Effector memory CD8-positive, alpha-beta T cell (primary cell): Measurements from ENCODE around the gene GYS2.
"Not testable (repeated sequence)": the region's sequence is repeated elsewhere in the genome, so short reads cannot be mapped to it uniquely, and the experiment has no call there.

ENCODE experiments used
- ATAC-seq: fragments of 150-1000 bp; cut with Tn5 transposase; replicated peaks from 2 replicates; pipeline ENCODE4 v1.10.0; 2021; ENCODE audit warnings: mild to moderate bottlenecking, moderate library complexity
- DNase-seq, 3 experiments: peaks; one replicate each; pipeline ENCODE4 v3.0.0; 2021
- H3K27ac Mint-ChIP-seq, 2 donors: one replicate each; pipeline ENCODE4 v1.8.0; 2022; ENCODE audit warnings: mild to moderate bottlenecking in 2 of 2, mixed read lengths in 2 of 2, moderate library complexity in 2 of 2
- H3K27me3 Mint-ChIP-seq, 2 donors: one replicate each; pipeline ENCODE4 v1.8.0; 2022; ENCODE audit warnings: mixed read lengths in 2 of 2
- H3K36me3 Mint-ChIP-seq: one replicate; pipeline ENCODE4 v1.8.0; 2022; ENCODE audit warnings: mild to moderate bottlenecking, moderate library complexity, mixed read lengths; ENCODE audit not compliant: insufficient read depth
- H3K4me1 Mint-ChIP-seq, 2 donors: one replicate each; pipeline ENCODE4 v1.8.0; 2022; ENCODE audit warnings: low read depth in 2 of 2, mixed read lengths in 2 of 2
- H3K4me3 Mint-ChIP-seq, 2 donors: one replicate each; pipeline ENCODE4 v1.8.0; 2022; ENCODE audit warnings: mild to moderate bottlenecking in 2 of 2, mixed read lengths in 2 of 2, moderate library complexity in 2 of 2
- H3K9me3 Mint-ChIP-seq, 2 donors: one replicate each; pipeline ENCODE4 v1.8.0; 2022; ENCODE audit warnings: mixed read lengths in 2 of 2

Gene GYS2

DNA sequence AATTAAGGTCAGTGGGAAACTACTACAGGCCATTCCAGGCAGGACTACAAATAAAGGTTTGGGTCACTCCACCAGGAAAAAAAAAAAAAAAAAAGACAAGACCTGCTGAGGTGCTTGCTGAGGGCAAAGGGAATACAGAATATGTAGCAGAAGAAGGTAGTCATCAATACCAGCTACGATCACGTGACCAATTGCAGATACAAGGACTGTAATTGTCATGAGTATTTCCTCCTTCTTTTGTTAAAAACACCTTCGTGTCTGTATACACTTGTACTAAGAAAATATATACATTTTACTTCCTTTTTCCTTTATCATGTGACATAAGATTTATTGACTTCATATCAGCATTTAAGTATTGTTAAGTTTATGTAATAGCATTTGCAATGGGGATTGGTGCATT is 19.2 kb downstream of the GYS2 start:
- Mint-ChIP-seq H3K27ac (no peak overlapping the region), H3K4me1 (no peaks in the 10 kb centered on the region), H3K9me3 (no peaks in the 10 kb centered on the region), H3K4me3 (no peak overlapping the region), H3K27me3 (peaks cover 26 to 46% of the 10 kb centered on the region in 2 donors), H3K36me3 (no peaks in the 10 kb centered on the region)
- DNase-seq: no peak
- no peak for ATAC-seq

DNA sequence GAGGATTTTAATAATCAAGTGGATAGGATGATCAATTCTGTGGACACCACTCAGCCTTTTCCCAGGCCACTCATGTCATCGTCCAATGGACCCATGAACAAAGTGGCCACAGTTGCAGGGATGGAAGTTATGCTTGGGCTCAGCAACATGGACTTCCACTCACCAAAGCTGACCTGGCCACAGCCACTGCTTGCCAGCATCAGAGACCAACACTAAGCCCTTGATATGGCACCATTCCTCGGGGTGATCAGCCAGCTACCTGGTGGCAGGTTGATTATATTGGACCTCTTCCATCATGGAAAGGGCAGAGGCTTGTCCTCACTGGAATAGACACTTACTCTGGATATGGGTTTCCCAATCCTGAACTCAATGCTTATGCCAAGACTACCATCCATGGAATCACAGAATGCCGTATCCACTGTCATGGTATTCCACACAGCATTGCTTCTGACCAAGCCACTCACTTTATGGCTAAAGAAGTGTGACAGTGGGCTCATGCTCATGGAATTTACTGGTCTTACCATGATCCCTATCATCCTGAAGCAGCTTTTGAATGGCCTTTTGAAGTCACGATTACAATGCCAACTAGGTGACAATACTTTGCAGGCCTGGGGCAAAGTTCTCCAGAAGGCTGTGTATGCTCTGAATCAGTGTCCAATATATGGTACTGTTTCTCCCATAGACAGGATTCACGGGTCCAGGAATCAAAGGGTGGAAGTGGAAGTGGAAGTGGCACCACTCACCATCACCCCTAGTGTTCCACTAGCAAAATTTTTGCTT is 20.1 kb downstream of the GYS2 start:
- not testable (repeated sequence) for DNase-seq, H3K36me3 Mint-ChIP-seq, H3K4me3 Mint-ChIP-seq, H3K9me3 Mint-ChIP-seq, ATAC-seq, H3K27ac Mint-ChIP-seq, H3K4me1 Mint-ChIP-seq
- peaks cover 34 to 52% of the 10 kb centered on the region in 2 donors for H3K27me3 Mint-ChIP-seq

DNA sequence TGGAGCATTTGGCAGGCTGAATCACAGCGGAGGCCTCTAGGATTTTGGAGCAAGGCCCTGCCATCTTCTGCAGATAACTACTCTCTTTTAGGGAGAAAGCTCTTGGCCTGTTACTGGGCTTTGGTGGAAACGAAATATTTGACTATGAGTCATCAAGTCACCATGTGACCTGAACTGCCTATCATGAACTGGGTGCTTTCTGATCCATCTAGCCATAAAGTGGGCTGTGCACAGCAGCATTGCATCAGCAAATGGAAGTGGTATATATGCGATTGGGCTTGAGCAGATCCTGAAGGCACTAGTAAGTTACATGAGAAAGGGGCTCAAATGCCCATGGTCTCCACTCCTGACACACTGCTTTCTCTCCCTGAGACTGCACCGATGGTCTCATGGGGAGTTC is 21.1 kb downstream of the GYS2 start:
- H3K36me3 Mint-ChIP-seq: no peaks in the 10 kb centered on the region
- no peaks in the 10 kb centered on the region for H3K4me1 Mint-ChIP-seq
- no peak overlapping the region for H3K4me3 Mint-ChIP-seq
- no peak overlapping the region for H3K27ac Mint-ChIP-seq
- no peaks in the 10 kb centered on the region for H3K9me3 Mint-ChIP-seq
- H3K27me3 Mint-ChIP-seq: peaks cover 42 to 55% of the 10 kb centered on the region in 2 donors
- no peak for ATAC-seq
- no peak for DNase-seq

DNA sequence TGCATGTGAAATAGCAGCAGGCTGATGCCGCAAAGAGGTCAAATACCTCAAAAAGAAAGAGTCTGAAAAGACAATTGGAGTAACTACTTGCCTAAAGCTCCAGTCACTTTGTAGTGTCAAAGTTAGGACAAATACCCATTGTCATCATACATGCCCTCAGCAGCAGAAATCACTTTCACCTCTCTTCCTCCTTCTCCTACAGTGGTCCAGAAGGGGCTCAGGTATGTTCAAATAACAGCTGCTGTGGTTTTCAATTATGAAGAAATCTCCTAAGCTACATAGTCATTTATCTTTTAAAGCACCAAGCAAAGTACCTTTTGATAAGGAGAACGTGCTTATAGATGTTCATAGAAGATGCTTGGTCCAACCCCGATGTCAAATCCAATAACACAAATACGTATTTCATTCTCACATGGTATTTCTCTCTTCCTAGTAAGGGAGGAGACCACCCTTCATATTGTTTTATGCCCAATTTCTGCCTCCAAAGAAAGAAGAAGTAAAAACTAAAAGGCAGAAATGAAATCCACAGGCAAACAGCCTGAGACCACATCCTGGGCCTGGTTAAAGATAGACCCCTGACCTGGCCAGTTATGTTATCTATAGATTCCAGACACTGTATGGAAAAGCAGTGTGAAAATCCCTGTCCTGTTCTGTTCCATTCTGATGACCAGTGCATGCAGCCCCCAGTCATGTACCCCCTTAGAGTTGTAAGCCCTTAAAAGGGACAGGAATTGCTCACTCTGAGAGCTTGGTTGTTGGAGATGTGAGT is 23.7 kb downstream of the GYS2 start:
- Mint-ChIP-seq H3K27ac (no peak overlapping the region), H3K4me3 (no peak overlapping the region), H3K36me3 (no peaks in the 10 kb centered on the region), H3K9me3 (no peaks in the 10 kb centered on the region), H3K4me1 (no peaks in the 10 kb centered on the region), H3K27me3 (peaks cover 44 to 47% of the 10 kb centered on the region in 2 donors)
- DNase-seq (no peak), ATAC-seq (no peak)

DNA sequence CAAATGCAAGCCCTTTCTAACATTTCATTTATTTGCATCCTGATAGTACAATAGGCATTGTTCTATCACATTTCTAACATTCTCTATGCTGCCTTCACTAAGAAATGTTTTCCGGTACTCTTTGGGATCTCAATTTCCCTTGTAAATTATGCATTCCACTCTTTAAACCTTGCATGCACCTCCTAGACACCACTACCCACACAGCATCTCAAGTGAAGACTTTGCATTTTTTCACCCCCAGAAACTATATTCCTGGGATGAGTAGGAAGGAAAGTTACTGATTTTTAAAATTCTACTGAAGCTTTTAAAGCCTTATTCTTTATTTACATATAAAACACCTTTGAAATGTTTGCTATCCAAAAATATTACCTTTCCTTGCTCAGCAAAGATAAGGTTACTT is 27.1 kb downstream of the GYS2 start:
- Mint-ChIP-seq H3K27ac (no peak overlapping the region), H3K9me3 (no peaks in the 10 kb centered on the region), H3K4me1 (no peaks in the 10 kb centered on the region), H3K27me3 (peaks cover 21 to 41% of the 10 kb centered on the region in 2 donors), H3K4me3 (no peak overlapping the region), H3K36me3 (no peaks in the 10 kb centered on the region)
- ATAC-seq (no peak), DNase-seq (no peak)

DNA sequence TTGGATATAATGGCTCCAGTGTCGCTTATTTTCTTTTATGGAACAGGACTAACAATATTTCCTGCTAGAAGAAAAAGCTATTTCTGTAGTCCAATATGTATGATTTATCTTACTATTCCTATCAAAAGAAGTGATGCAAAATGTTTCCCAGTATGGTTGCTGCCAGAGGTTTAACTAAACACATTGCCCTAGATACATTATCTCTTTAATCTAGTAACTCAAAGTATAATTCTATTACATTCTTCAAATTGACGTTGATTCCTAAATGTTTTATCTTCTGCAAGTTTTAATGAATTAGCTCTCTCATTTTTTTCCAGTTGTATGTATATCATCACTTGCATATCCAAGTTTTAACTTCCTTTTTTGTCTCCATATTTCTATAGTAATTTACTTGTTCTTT is 28.2 kb downstream of the GYS2 start:
- Mint-ChIP-seq H3K36me3 (no peaks in the 10 kb centered on the region), H3K27me3 (peaks cover 12 to 31% of the 10 kb centered on the region in 2 donors), H3K9me3 (no peaks in the 10 kb centered on the region), H3K27ac (no peak overlapping the region), H3K4me3 (no peak overlapping the region), H3K4me1 (no peaks in the 10 kb centered on the region)
- no peak for DNase-seq
- ATAC-seq: no peak

DNA sequence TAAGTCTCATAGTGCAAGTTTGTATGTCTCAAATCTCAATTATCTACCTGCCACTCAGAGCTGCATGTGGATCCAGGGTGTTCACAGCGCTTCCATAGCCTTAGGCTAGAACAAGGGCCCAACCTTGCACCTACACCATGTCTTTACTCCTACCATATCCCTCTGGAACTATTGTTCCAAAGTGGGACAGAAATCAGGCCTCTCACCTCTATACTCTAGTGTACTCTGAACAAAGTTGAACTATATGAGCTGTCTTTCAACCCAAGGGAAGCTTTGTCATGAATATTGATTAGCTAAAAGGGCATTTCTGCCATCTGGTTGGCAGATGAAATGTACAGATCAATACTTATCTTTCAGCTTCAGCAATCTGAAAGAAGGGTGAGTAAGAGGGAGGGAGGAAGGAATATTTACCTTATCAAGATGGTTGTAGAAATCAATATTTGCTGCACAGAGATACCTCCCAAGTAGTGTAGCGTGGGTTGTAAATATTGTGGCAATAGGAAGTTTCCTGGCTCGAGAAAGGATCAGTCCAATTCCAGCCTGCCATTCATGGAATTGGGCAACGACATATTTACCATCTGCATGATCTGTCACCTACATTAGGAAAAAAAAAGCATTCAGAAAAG is 30.8 kb downstream of the GYS2 start:
- Mint-ChIP-seq H3K27ac (no peak overlapping the region), H3K4me3 (no peak overlapping the region), H3K36me3 (no peaks in the 10 kb centered on the region), H3K27me3 (peaks cover 0 to 17% of the 10 kb centered on the region in 2 donors), H3K9me3 (no peaks in the 10 kb centered on the region), H3K4me1 (no peaks in the 10 kb centered on the region)
- ATAC-seq (no peak), DNase-seq (no peak)

DNA sequence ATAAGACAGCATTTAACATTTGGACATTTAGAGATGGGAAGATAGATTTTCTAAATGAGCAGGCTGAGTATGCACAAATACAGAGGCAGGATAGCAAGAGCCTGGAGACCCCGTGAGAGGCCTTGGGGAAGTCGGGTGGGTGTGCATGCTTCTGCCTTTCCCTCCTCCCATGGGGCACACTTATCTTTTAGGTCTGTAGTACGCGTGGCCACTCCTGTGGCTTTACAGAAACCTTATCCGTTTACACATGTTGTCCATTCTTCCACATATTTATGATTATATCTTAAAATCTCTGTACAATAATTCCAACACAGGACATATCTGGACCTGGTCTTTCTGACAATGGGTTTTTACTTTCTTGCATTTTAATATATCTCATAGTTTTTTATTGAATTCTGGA is 33.6 kb downstream of the GYS2 start:
- no peaks in the 10 kb centered on the region for H3K4me1 Mint-ChIP-seq
- H3K9me3 Mint-ChIP-seq: no peaks in the 10 kb centered on the region
- no peaks in the 10 kb centered on the region for H3K36me3 Mint-ChIP-seq

DNA sequence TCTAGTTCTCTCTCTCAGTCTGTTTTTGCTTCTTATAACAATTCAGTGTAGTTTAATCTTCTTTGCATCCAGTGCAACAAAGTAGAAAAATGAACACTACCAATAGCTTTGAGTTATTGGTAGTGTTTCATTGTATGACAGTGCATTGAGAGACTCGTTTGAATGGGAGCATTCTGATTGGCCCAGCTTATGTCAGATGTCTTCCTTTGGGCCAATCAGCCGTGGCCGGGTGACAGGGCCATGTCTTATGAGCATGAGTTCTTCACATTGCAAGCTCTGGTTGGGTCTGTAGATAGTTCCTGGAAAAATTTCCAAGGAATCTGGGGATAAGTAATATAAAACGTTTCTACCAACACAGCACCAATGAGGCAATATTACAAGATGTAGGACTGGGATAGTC is 36.5 kb downstream of the GYS2 start:
- DNase-seq: no peak
- peaks cover 0 to 9% of the 10 kb centered on the region in 2 donors for H3K27me3 Mint-ChIP-seq
- H3K9me3 Mint-ChIP-seq: no peaks in the 10 kb centered on the region
- no peaks in the 10 kb centered on the region for H3K4me1 Mint-ChIP-seq
- H3K36me3 Mint-ChIP-seq: no peaks in the 10 kb centered on the region
- no peak overlapping the region for H3K27ac Mint-ChIP-seq
- no peak for ATAC-seq
- no peak overlapping the region for H3K4me3 Mint-ChIP-seq

More for the DNA sequence above, 33.6 kb downstream of the GYS2 start:
- ATAC-seq (no peak), DNase-seq (no peak)
- H3K27me3 Mint-ChIP-seq: peaks cover 5 to 9% of the 10 kb centered on the region in 2 donors
- H3K4me3 Mint-ChIP-seq: no peak overlapping the region
- no peak overlapping the region for H3K27ac Mint-ChIP-seq

DNA sequence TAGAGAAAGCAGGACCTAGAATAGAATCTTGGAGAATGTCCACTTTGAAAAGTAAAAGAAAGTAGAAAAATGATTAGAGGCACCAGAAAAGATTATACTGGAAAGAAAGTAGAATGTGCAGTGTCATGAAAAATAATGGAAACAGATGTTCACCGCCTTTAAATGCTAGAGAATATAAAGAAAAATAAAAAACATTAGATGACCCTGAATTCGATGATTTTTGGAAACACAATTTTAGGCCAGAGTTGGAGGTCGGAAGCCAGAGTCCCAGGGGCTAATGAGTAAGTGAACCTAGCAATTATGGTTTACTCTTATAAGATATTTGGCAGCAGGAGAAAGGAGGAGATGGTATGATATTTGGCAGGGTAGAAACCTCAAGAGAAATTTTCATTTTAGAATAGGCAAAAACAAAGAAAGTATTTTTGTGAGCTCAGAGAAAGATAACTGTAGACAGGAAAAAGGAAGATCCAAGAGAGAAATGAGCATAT is 37.7 kb downstream of the GYS2 start:
- H3K36me3 Mint-ChIP-seq: no peaks in the 10 kb centered on the region
- ATAC-seq (no peak), DNase-seq (no peak)
- H3K4me3 Mint-ChIP-seq: no peak overlapping the region
- no peaks in the 10 kb centered on the region for H3K4me1 Mint-ChIP-seq
- H3K27me3 Mint-ChIP-seq: peaks cover 0 to 9% of the 10 kb centered on the region in 2 donors
- no peak overlapping the region for H3K27ac Mint-ChIP-seq
- no peaks in the 10 kb centered on the region for H3K9me3 Mint-ChIP-seq

DNA sequence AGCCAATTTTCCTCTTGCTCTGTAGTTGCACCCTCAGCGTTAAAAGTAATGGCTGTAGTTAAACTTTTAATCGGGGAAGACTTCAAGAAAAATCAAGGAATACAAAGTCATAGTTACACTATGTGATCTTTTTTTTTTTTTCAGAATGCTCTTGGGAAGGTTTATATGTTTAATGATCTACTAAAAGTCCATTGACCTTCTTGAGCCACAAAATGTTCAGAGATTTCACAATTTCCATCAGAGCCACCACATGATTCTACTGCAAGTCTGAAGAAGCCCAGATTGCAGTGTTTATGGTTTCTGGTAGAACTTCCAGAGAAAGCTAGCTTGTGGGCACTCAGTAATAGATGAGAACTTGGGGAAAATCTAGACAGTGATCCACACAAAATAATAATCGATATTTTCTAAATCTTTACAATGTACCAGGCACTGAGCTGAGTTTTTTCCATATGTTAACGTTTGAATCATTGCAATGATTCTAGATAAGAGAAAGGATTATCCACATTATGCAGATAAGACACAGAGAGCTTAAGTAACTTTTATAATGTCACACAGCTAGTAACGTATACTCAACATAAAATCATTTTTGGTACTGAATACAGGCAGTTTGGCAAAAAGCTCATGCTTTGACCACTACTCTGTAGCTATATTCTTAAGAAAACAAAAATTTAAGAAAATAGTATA is 38.3 kb downstream of the GYS2 start:
- DNase-seq (no peak), ATAC-seq (no peak)
- no peak overlapping the region for H3K4me3 Mint-ChIP-seq
- H3K27ac Mint-ChIP-seq: no peak overlapping the region
- no peaks in the 10 kb centered on the region for H3K4me1 Mint-ChIP-seq
- peaks cover 0 to 9% of the 10 kb centered on the region in 2 donors for H3K27me3 Mint-ChIP-seq
- H3K36me3 Mint-ChIP-seq: no peaks in the 10 kb centered on the region
- no peaks in the 10 kb centered on the region for H3K9me3 Mint-ChIP-seq

DNA sequence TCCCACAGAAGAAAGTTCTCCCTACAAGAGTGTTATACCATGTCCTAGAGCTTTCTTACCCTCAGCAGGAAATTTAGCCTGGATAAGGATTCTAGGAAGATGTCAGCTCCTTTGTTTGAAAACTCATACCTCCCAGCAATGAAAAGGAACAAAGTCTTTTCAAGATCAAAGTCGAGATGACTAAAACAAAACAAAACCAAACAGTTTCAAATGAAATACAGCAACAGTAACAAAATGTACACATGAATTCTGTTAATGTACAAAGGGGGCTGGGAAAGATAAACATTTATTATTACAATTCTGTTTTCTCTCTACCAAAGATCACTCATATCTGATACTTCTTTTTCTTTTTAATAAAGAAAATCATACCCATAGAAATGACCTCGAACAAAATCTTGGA is 41.8 kb downstream of the GYS2 start:
- DNase-seq (no peak), ATAC-seq (no peak)
- peaks cover 0 to 9% of the 10 kb centered on the region in 2 donors for H3K27me3 Mint-ChIP-seq
- H3K4me3 Mint-ChIP-seq: no peak overlapping the region
- no peaks in the 10 kb centered on the region for H3K9me3 Mint-ChIP-seq
- H3K27ac Mint-ChIP-seq: no peak overlapping the region
- no peaks in the 10 kb centered on the region for H3K36me3 Mint-ChIP-seq
- no peaks in the 10 kb centered on the region for H3K4me1 Mint-ChIP-seq

DNA sequence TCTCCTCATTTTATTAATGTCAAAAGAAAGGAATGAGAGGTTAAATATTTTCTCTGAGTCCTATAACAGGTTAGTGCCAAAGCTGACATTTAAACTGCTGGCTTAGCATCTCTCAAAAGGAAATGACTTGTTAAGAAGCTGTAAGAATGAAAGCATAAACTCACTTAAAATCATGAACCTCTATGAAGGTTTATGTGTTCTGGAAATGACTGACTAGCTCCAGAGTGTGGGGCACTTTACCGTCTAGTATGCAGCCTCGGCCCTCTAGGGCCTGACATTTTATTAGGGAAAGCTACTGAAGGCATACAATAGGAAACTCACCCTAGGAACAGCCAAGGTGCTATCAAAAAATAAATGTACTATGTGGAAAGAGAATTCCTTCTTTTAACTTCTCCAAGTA is 43.5 kb downstream of the GYS2 start:
- DNase-seq (no peak), ATAC-seq (no peak)
- Mint-ChIP-seq H3K4me3 (no peak overlapping the region), H3K9me3 (no peaks in the 10 kb centered on the region), H3K27ac (no peak overlapping the region), H3K4me1 (no peaks in the 10 kb centered on the region), H3K36me3 (no peaks in the 10 kb centered on the region), H3K27me3 (no peaks in the 10 kb centered on the region)
